ENCODE measurements around the gene NRAP. TPM values are rescaled to one million over a fixed set of nuclear protein-coding genes. Genes with fewer than 3 reads are reported as not detected.

Gene NRAP
- total and polyA plus RNA-seq, 2 of the 8 experiments (the other 6 are each of a cell fraction or from before 2014, with no cell fraction given) = not detected

DNA sequence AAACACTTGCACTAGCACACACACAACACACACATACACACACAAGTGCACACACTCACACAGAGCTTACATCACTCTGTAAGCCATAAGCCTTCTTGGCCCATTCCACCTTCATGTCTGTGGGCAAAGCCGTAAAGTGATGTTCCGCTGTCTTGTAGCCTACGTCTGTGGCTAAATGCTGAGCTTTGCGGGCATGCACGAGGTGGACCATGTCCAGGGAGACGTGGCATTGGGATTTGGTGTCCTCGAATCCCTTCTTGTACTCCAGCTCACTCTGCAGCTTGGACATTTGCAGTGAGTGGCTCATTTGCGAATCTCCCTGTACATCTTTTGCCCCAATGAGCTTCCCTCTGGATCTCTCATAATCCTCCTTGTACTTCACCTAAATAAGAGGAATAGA lies 42.0 kb downstream of the NRAP start (continued):
- TF ChIP-seq NRF1 (IDR thresholded peaks at IDR 0.05; ENCODE audit: low read depth, low read length) (no peak), TEAD4 (IDR thresholded peaks at IDR 0.05; ENCODE audit: low read depth, low read length) (no peak), POU5F1 (IDR thresholded peaks at IDR 0.05; ENCODE audit: low read depth, low read length) (no peak), EZH2 (IDR thresholded peaks at IDR 0.05; ENCODE audit: low read depth, low read length, severe bottlenecking) (no peak)
